DND-41 (cell line): ENCODE results near the gene MYO5C.

ENCODE experiments used
- CTCF ChIP-seq: IDR thresholded peaks from 2 replicates; pipeline ENCODE4 v1.5.1; 2012; ENCODE audit warnings: borderline replicate concordance, low read length, moderate library complexity, mild to moderate bottlenecking; ENCODE audit not compliant: poor library complexity, severe bottlenecking; ENCODE audit errors: extremely low read depth
- EZH2 ChIP-seq: IDR thresholded peaks from 3 replicates; pipeline ENCODE4 v1.6.1; 2012; ENCODE audit warnings: borderline replicate concordance, low read depth, mild to moderate bottlenecking, moderate library complexity, low read length, inconsistent platforms; ENCODE audit not compliant: severe bottlenecking

GRCh38 chr15:52236013-52236412 lies 59.6 kb downstream of the MYO5C start:
- TF ChIP-seq CTCF = no peak
- TF ChIP-seq EZH2 = no peak
